Measurements from ENCODE around the gene FAM13C. TPM values are rescaled to one million over a fixed set of nuclear protein-coding genes. Genes with fewer than 3 reads are reported as not detected.
A peak's percentile ranks its signal among the peaks of the same experiment; 100 is the strongest.
"Not testable (repeated sequence)": the region's sequence is repeated elsewhere in the genome, so short reads cannot be mapped to it uniquely, and the experiment has no call there.

Gene FAM13C
- 10 to 100 TPM in 3 of 6 donors, 1 to 10 TPM in 3; 4.1 to 15.7 (median 8.9) TPM for total RNA-seq

DNA sequence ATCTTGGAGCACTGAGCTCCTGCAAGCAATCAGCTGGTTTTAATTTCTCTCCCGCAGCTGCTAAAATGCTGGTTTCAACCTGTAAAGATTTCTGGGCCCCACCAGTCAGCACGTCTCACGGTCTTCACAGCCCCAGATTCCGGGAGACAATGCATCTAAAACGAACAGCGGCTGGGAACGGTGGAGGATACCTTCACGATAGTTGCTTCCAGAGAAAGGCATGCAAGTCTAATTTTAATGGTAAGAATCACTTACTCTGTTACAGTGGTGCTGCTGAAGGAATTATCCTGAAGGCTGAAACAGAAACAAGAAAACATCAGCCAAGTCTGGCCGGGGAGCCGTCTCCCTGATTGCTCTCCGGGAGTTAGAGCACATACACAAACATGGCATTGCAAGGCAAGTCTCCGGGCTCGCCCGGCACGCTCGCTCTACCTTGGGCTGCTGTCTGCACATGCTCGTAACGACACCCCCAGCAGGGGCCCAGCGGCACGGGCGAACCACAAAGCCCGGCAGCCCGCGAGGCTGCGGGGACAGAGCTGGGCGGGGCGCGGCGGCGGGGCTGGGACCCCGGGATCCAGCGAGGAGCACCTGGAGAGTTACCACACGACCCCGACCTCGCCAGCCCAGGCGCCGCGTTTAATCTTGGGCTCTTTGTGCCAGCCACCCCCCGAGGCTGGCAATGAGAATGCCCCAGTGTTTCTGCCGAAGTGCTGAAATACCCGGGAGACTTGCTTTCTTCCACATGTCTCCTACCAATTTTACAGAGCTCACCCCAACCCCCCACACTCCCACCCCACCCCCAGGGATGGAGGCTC lies at the start of gene FAM13C:
Gene FAM13C (minus strand): TSS at position 406 of the 815 bp plus-strand sequence. CDS start 89 bp downstream, at position 317.
- Histone ChIP-seq H3K27ac (peak within 1 kb of the TSS; percentile 73 to 84 (median 79)), H3K4me3 (peak within 1 kb of the TSS; percentile 39 to 60 (median 48)), H3K9me3 (no peaks in the 10 kb centered on the region), H3K36me3 (no peaks in the 10 kb centered on the region), H3K27me3 (no peaks in the 10 kb centered on the region), H3K4me1 (peaks cover 0 to 18% (median 6%) of the 10 kb centered on the region in 4 donors)
- TF ChIP-seq, protein P1, sequence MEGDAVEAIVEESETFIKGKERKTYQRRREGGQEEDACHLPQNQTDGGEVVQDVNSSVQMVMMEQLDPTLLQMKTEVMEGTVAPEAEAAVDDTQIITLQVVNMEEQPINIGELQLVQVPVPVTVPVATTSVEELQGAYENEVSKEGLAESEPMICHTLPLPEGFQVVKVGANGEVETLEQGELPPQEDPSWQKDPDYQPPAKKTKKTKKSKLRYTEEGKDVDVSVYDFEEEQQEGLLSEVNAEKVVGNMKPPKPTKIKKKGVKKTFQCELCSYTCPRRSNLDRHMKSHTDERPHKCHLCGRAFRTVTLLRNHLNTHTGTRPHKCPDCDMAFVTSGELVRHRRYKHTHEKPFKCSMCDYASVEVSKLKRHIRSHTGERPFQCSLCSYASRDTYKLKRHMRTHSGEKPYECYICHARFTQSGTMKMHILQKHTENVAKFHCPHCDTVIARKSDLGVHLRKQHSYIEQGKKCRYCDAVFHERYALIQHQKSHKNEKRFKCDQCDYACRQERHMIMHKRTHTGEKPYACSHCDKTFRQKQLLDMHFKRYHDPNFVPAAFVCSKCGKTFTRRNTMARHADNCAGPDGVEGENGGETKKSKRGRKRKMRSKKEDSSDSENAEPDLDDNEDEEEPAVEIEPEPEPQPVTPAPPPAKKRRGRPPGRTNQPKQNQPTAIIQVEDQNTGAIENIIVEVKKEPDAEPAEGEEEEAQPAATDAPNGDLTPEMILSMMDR (IDR thresholded peaks at IDR 0.05), result no peak
- WGBS, 2 donors, result 1 to 13% methylated on average over 14 to 32 of the region's 41 CpGs
- DNase-seq, result peak; percentile 73 to 90
- peak; percentile 85 to 87 for ATAC-seq (ENCODE audit: low FRiP score in 2 of 2)

DNA sequence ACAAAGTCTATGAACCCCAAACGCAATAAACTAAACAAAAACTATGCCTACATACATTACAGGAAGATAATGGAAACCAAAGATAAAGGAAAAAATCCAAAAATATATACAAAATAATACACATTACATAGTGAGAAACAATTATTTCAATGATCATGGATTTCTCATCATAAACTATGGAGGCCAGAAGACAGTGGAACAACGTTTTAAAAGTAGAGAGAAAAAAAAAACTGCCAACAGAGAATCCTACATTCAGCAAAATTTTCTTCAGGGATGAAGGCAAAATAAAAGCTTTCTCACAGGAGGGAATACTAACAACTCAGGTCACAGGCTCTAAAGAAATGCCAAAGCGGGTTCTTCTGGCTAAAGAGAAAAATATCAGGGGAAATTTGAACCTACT lies 42.9 kb upstream of the FAM13C start:
- TF ChIP-seq POLR2AphosphoS5 (IDR thresholded peaks at IDR 0.05) (no peak), EP300 (IDR thresholded peaks at IDR 0.05) (no peak), POLR2A (IDR thresholded peaks at IDR 0.05) (no peak)
- TF ChIP-seq, protein P1 (IDR thresholded peaks at IDR 0.05), result no peak
- Histone ChIP-seq H3K27me3 (no peaks in the 10 kb centered on the region), H3K9me3 (no peaks in the 10 kb centered on the region), H3K27ac (no peak overlapping the region), H3K4me3 (no peak overlapping the region), H3K36me3 (no peaks in the 10 kb centered on the region), H3K4me1 (no peaks in the 10 kb centered on the region)
- DNase-seq (no peak), ATAC-seq (ENCODE audit: low FRiP score in 2 of 2) (no peak)
- 83 to 93% methylated on average over 3 of the region's 3 CpGs for WGBS, 2 donors

DNA sequence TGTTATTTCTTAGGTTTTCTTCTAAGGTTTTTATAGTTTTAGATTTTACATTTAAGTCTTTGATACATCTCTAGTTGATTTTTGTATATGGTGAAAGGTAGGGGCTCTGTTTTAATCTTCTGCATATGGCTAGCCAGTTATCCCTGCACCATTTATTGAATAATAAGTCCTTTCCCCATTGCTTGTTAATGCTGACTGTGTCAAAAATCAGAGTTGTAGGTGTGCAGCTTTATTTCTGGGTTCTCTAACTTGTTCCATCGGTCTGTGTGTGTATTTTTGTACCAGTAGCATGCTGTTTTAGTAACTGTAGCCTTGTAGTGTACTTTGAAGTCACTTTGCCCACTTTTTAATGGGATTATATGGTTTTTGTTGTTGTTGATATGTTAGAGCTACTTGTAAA lies 37.9 kb upstream of the FAM13C start:
- WGBS, 2 donors, result 61 to 74% methylated on average over 1 of the region's 1 CpG
- H3K36me3 ChIP-seq, result no peaks in the 10 kb centered on the region
- no peak overlapping the region for H3K4me3 ChIP-seq
- no peaks in the 10 kb centered on the region for H3K4me1 ChIP-seq
- TF ChIP-seq POLR2AphosphoS5 (IDR thresholded peaks at IDR 0.05) (no peak), POLR2A (IDR thresholded peaks at IDR 0.05) (no peak), EP300 (IDR thresholded peaks at IDR 0.05) (no peak)
- TF ChIP-seq, protein P1 (IDR thresholded peaks at IDR 0.05), result no peak
- H3K27ac ChIP-seq, result no peak overlapping the region
- no peak for DNase-seq
- no peaks in the 10 kb centered on the region for H3K27me3 ChIP-seq
- no peaks in the 10 kb centered on the region for H3K9me3 ChIP-seq
- ATAC-seq (ENCODE audit: low FRiP score in 2 of 2), result no peak

DNA sequence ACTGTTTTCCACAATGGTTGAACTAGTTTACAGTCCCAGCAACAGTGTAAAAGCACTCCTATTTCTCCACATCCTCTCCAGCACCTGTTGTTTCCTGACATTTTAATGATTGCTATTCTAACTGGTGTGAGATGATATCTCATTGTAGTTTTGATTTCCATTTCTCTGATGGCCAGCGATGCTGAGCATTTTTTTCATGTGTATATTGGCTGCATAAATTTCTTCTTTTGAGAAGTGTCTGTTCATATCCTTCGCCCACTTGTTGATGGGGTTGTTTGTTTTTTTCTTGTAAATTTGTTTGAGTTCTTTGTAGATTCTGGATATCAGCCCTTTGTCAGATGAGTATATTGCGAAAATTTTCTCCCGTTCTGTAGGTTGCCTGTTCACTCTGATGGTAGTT lies 37.0 kb upstream of the FAM13C start:
- DNase-seq; H3K4me1 ChIP-seq; H3K4me3 ChIP-seq; H3K27me3 ChIP-seq; H3K9me3 ChIP-seq; H3K36me3 ChIP-seq; ATAC-seq (ENCODE audit: low FRiP score in 2 of 2); H3K27ac ChIP-seq: not testable (repeated sequence)
- WGBS, 2 donors, result 94 to 95% methylated on average over 4 of the region's 4 CpGs

DNA sequence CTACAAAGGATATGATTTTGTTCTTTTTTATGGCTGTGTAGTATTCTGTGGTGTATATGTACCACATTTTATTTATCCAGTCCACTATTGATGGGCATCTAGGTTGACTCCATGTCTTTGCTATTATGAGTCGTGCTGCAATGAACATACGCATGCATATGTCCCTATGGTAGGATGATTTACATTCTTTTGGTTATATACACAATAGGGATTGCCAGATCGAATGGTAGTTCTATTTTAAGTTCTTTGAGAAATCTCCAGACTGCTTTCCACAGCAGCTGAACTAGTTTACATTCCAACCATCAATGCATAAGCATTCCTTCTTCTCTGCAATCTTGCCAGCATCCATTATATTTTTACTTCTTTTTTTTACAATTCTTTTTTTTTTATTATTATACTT lies 35.6 kb upstream of the FAM13C start:
- Histone ChIP-seq H3K27ac (no peak overlapping the region), H3K9me3 (no peaks in the 10 kb centered on the region), H3K4me1 (no peaks in the 10 kb centered on the region), H3K36me3 (no peaks in the 10 kb centered on the region), H3K4me3 (no peak overlapping the region), H3K27me3 (no peaks in the 10 kb centered on the region)
- DNase-seq (no peak), ATAC-seq (ENCODE audit: low FRiP score in 2 of 2) (no peak)
- WGBS, 2 donors, result 85 to 86% methylated on average over 3 of the region's 3 CpGs
- TF ChIP-seq, protein P1 (IDR thresholded peaks at IDR 0.05), result no peak
- no peak for TF ChIP-seq POLR2A (IDR thresholded peaks at IDR 0.05)
- no peak for TF ChIP-seq EP300 (IDR thresholded peaks at IDR 0.05)
- no peak for TF ChIP-seq POLR2AphosphoS5 (IDR thresholded peaks at IDR 0.05)
